HepG2 (cell line): ENCODE results near the gene CCSER1. TPM values are rescaled to one million over a fixed set of nuclear protein-coding genes. Genes with fewer than 3 reads are reported as not detected.

Source experiments
- ATAC-seq: fragments of 200-7000 bp; cut with Tn5 transposase; 3 replicates; pipeline ENCODE4 v1.9.1; 2020; ENCODE audit warnings: mild to moderate bottlenecking, moderate library complexity
- BruUV-seq: library from RNA; stranded (reverse); fragments of 400-500 nt; replicated peaks from 2 replicates; lab custom pipeline; 2021; lab: Mats Ljungman, UMichigan
- CTCF ChIA-PET: fragments of 300-600 bp; formaldehyde crosslinking; extraction: SDS; loops from one replicate; lab custom pipeline; 2021; ENCODE audit warnings: low total read pairs, inconsistent platforms, low intra/inter-chr PET ratio; lab: Yijun Ruan, JAX
- POLR2A ChIA-PET: fragments of 350-600 bp; sonication (Branson Sonifier 250); formaldehyde crosslinking; loops from one replicate; lab custom pipeline; 2020; ENCODE audit warnings: antibody characterized with exemption, inconsistent platforms; lab: Yijun Ruan, JAX
- DNase-seq: peaks from one replicate; pipeline ENCODE4 v3.0.0-alpha.2; 2015; ENCODE audit warnings: low spot score
- FAIRE-seq: peaks from 3 replicates; lab custom pipeline; 2011; peaks lifted over from hg19 to GRCh38; lab: Jason Lieb, UNC
- H2AFZ ChIP-seq: one replicate; pipeline ENCODE4 v1.6.1; 2011; ENCODE audit warnings: low read length, inconsistent platforms
- H3K27ac ChIP-seq: fragments of 300-600 bp; 3 replicates; pipeline ENCODE4 v1.8.0; 2011; ENCODE audit warnings: mixed run types, mild to moderate bottlenecking, mixed read lengths, low read length, inconsistent platforms; ENCODE audit not compliant: insufficient read depth; ENCODE audit errors: extremely low read length
- H3K27me3 ChIP-seq, 2 experiments: fragments of 200-600 bp in 1 of 2; 2 replicates in 1 of 2; 3 replicates in 1 of 2; pipeline versions ENCODE4 v1.6.0 to v1.8.0; 2011; ENCODE audit warnings: low read length in 2 of 2, mild to moderate bottlenecking in 2 of 2, moderate library complexity in 2 of 2, inconsistent platforms in 1 of 2; ENCODE audit not compliant: insufficient read depth in 2 of 2, control insufficient read depth in 1 of 2
- H3K36me3 ChIP-seq, 2 experiments: fragments of 200-600 bp in 1 of 2; replicated peaks in 1 of 2; 2 replicates in 1 of 2; 3 replicates in 1 of 2; pipeline versions ENCODE4 v1.5.1 to v1.8.0; 2011; ENCODE audit warnings: low read length in 2 of 2, inconsistent platforms in 1 of 2; ENCODE audit not compliant: insufficient read depth in 2 of 2, control insufficient read depth in 1 of 2
- H3K4me1 ChIP-seq: 2 replicates; pipeline ENCODE4 v1.5.1; 2012; ENCODE audit warnings: low read length, inconsistent platforms; ENCODE audit not compliant: insufficient read depth
- H3K4me2 ChIP-seq: 2 replicates; pipeline ENCODE4 v1.6.0; 2011; ENCODE audit warnings: low read depth, low read length, inconsistent platforms
- H3K4me3 ChIP-seq, 3 experiments: fragments of 200-600 bp in 1 of 3; sonication (generic), shearing (Covaris generic) in 1 of 3; replicated peaks in 1 of 3; 2 replicates each; pipeline ENCODE4 v1.5.1; 2011 to 2016; ENCODE audit warnings: low read length in 3 of 3, inconsistent platforms in 2 of 3, low read depth in 2 of 3, mild to moderate bottlenecking in 2 of 3, control low read depth in 1 of 3, mixed read lengths in 1 of 3; ENCODE audit not compliant: insufficient read depth in 1 of 3
- H3K79me2 ChIP-seq: one replicate; pipeline ENCODE4 v1.6.1; 2011; ENCODE audit warnings: low read length, inconsistent platforms; ENCODE audit not compliant: insufficient read depth
- H3K9ac ChIP-seq: 2 replicates; pipeline ENCODE4 v1.6.0; 2011; ENCODE audit warnings: mild to moderate bottlenecking, low read depth, low read length, inconsistent platforms; ENCODE audit not compliant: insufficient read depth
- H3K9me3 ChIP-seq: 2 replicates; pipeline ENCODE4 v1.5.1; 2012; ENCODE audit warnings: mild to moderate bottlenecking, low read length
- H4K20me1 ChIP-seq: 2 replicates; pipeline ENCODE4 v1.6.0; 2011; ENCODE audit warnings: inconsistent platforms, mild to moderate bottlenecking, low read length, moderate library complexity; ENCODE audit not compliant: insufficient read depth
- CHCHD3 ChIP-seq: sonication (generic); formaldehyde crosslinking; IDR thresholded peaks from 2 replicates; pipeline ENCODE4 v1.8.0; 2022; ENCODE audit warnings: mild to moderate bottlenecking, missing genetic modification reagents, moderate library complexity
- E2F5 ChIP-seq: sonication (generic); formaldehyde crosslinking; conservative IDR thresholded peaks from 2 replicates; pipeline ENCODE4 v1.4.0; 2020; ENCODE audit warnings: missing genetic modification reagents
- HOXD1 ChIP-seq: sonication (generic); formaldehyde crosslinking; IDR thresholded peaks from 2 replicates; pipeline ENCODE4 v1.5.0; 2020; ENCODE audit warnings: missing genetic modification reagents
- LBX2 ChIP-seq: sonication (generic); formaldehyde crosslinking; IDR thresholded peaks from 2 replicates; pipeline ENCODE4 v1.5.0; 2020; ENCODE audit warnings: missing genetic modification reagents, mild to moderate bottlenecking, borderline replicate concordance
- MXD1 ChIP-seq: sonication (generic); formaldehyde crosslinking; IDR thresholded peaks from 2 replicates; pipeline ENCODE4 v1.4.0; 2020; ENCODE audit warnings: mild to moderate bottlenecking, missing genetic modification reagents
- MXD4 ChIP-seq: IDR thresholded peaks from 2 replicates; pipeline ENCODE4 v1.6.1; 2016; ENCODE audit warnings: mild to moderate bottlenecking, missing biosample characterization, missing genetic modification reagents
- NFRKB ChIP-seq: fragments of 450-650 bp; IDR thresholded peaks from 2 replicates; pipeline ENCODE4 v1.6.1; 2017
- PBX3 ChIP-seq: sonication (generic); formaldehyde crosslinking; IDR thresholded peaks from 2 replicates; pipeline ENCODE4 v1.8.1; 2023; ENCODE audit warnings: missing genetic modification reagents, inconsistent platforms, borderline replicate concordance
- RNF2 ChIP-seq: fragments of 450-650 bp; conservative IDR thresholded peaks from 2 replicates; pipeline ENCODE4 v1.6.1; 2016; ENCODE audit warnings: low read depth
- RORA ChIP-seq: sonication (generic); formaldehyde crosslinking; IDR thresholded peaks from 2 replicates; pipeline ENCODE4 v1.5.0; 2020; ENCODE audit warnings: mild to moderate bottlenecking, missing genetic modification reagents, moderate library complexity
- ZBTB14 ChIP-seq: sonication (generic); formaldehyde crosslinking; IDR thresholded peaks from 2 replicates; pipeline ENCODE4 v1.4.0; 2020; ENCODE audit warnings: missing genetic modification reagents
- ZNF264 ChIP-seq: sonication (generic); formaldehyde crosslinking; IDR thresholded peaks from 2 replicates; pipeline ENCODE4 v1.4.0; 2020; ENCODE audit warnings: missing genetic modification reagents
- ZNF329 ChIP-seq: sonication (generic); formaldehyde crosslinking; IDR thresholded peaks from 2 replicates; pipeline ENCODE4 v1.9.0; 2021; ENCODE audit warnings: low read depth, mild to moderate bottlenecking, missing genetic modification reagents
- ZNF460 ChIP-seq: sonication (generic); formaldehyde crosslinking; IDR thresholded peaks from 2 replicates; pipeline ENCODE4 v1.5.1; 2020; ENCODE audit warnings: missing genetic modification reagents, mild to moderate bottlenecking, borderline replicate concordance
- WGBS: methylation state at CpG from one replicate; pipeline ENCODE4 v1.1.6; 2017; ENCODE audit warnings: low lambda C conversion rate; 5-methylcytosine and 5-hydroxymethylcytosine counted together
- in situ Hi-C: cut with HindIII; loops from 2 replicates; pipeline ENCODE4 v1.10.0; 2017; ENCODE audit warnings: low pct_unique_long_range_greater_than_20kb; ENCODE audit not compliant: extremely low pct_ligation_motif_present
- intact Hi-C: fragments of 100-400 bp; cut with micrococcal nuclease; formaldehyde crosslinking; loops from one replicate; pipeline ENCODE4 v1.10.0; 2022; ENCODE audit not compliant: unreplicated experiment
- polyA plus RNA-seq, 8 experiments: library from polyadenylated mRNA; depleted of rRNA in 3 of 8; stranded (reverse) in 7 of 8; unstranded in 1 of 8; fragments of >200 nt; fragmentation: Illumina TruSeq in 4 of 8; extraction: Trizol in 4 of 8; gene quantifications; 2 replicates each; pipeline versions ENCODE4 v1.2.1 to v1.2.3, GENCODE V29; 2011 to 2016; ENCODE audit warnings: low read depth in 4 of 8, missing spikeins in 1 of 8, mixed read lengths in 1 of 8; ENCODE audit not compliant: insufficient read depth in 1 of 8
- total RNA-seq, 5 experiments: library from RNA; depleted of rRNA; stranded (reverse); fragments of >200 nt; fragmentation: Illumina TruSeq; extraction: Trizol; gene quantifications; 2 replicates each; pipeline ENCODE4 v1.2.3, GENCODE V29; 2016; ENCODE audit warnings: low read depth in 1 of 5

CCSER1 gene
- total and polyA plus RNA-seq, 2 of the 13 experiments (the other 11 are each of a cell fraction or from before 2014, with no cell fraction given) = not detected

- no peak for TF ChIP-seq MXD1 (CRISPR knock-in tag)
- TF ChIP-seq ZNF329 (CRISPR knock-in tag) = no peak
- no peak for TF ChIP-seq LBX2 (CRISPR knock-in tag)
- no peak for TF ChIP-seq ZBTB14 (CRISPR knock-in tag)
- no peak for TF ChIP-seq CHCHD3
- TF ChIP-seq MXD4 (CRISPR knock-in tag) = no peak
- no peak for TF ChIP-seq HOXD1 (CRISPR knock-in tag)
- no peak for TF ChIP-seq E2F5
- TF ChIP-seq RNF2 = no peak
These were observed 203.4 kb downstream of the CCSER1 start (continued) for GRCh38 chr4:90330546-90330945.

GRCh38 chr4:90345549-90346215 is 218.5 kb downstream of the CCSER1 start:
- no peak overlapping the region for H3K27ac ChIP-seq
- in situ Hi-C loops = no loop called here
- no peak for TF ChIP-seq ZNF460 (CRISPR knock-in tag)
- no peak for TF ChIP-seq RORA
- TF ChIP-seq ZNF264 (CRISPR knock-in tag) = no peak
- no peak for TF ChIP-seq NFRKB
- no peak for TF ChIP-seq PBX3 (CRISPR knock-in tag)
- H3K79me2 ChIP-seq = no peaks in the 10 kb centered on the region
- no peaks in the 10 kb centered on the region for H3K27me3 ChIP-seq
- no peaks in the 10 kb centered on the region for H4K20me1 ChIP-seq
- no peak overlapping the region for H3K9ac ChIP-seq
- H3K4me1 ChIP-seq = no peaks in the 10 kb centered on the region
- intact Hi-C loops = no loop called here
- no peak for FAIRE-seq
- H3K4me2 ChIP-seq = no peak overlapping the region
- no peaks in the 10 kb centered on the region for H3K9me3 ChIP-seq
- H2AFZ ChIP-seq = no peak overlapping the region
- 20% methylated on average over 3 of the region's 3 CpGs for WGBS
- H3K4me3 ChIP-seq = no peak overlapping the region
- H3K36me3 ChIP-seq = no peaks in the 10 kb centered on the region
- POLR2A ChIA-PET = no interaction called here
- DNase-seq = no peak
- CTCF ChIA-PET = no interaction called here
- BruUV-seq = no TSS peak
- ATAC-seq = no peak
